Kidney capillary endothelial cell (primary cell): Measurements from ENCODE around the gene KMO.

Experiments
- DNase-seq: peaks from one replicate; pipeline ENCODE4 v3.0.0-alpha.2; 2018; ENCODE audit warnings: low spot score

The KMO gene

DNA sequence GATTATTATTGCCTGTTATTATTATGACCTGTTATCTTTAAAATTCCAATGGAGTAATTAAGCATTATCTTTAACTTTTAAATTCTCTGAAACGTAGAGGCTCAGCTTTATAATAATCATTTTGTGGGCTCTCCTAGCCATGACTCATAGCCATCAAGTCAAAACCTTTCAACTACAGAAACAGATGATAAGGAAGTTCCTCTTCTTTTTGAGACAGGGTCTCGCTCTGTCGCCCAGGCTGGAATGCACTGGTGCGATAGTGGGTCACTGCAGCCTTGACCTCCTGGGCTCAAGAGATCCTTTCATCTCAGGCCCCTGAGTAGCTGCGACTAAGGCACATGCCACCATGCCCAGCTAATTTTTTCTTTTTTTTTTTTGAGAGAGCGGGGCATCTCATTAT is 64.5 kb downstream of the KMO start:
- DNase-seq, result no peak

DNA sequence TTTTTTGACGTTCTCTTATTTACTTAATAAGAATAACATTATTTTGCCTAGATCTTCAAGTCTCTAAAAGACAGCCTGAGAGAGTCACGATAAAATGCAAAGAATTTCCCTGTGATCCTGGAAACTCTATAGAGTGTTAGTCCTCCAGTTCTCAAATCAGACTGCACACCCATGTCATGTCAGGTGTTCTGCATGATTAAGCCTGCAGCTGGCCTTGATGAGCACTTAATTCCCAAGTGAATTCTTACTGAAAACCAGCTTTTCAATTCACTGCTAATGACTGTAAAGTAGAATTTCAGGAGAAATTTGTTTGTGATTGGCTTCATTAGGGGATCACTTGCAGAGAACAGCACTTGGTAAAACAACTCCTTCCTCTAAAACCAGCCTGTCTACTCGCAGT is 66.1 kb downstream of the KMO start:
- DNase-seq, result no peak

DNA sequence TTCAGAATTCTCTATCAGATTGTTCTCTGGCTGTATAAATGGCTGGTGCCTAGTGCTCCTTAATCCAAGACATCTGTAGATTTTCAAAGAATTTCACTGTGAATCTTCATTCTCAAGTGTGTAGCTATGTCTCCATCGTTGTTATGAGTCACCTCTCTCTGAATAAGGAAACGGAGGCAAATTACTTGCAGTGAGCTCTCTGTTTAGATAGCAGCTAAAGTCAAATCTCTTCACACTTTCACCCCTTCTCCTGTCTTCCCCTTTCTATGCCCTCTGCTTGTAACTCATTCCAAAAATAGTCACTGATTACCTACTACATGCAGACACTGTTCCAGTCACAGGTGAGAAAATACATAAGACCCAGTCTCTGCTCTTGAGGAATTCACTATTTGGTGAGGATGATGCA is 68.3 kb downstream of the KMO start:
- DNase-seq, result no peak

DNA sequence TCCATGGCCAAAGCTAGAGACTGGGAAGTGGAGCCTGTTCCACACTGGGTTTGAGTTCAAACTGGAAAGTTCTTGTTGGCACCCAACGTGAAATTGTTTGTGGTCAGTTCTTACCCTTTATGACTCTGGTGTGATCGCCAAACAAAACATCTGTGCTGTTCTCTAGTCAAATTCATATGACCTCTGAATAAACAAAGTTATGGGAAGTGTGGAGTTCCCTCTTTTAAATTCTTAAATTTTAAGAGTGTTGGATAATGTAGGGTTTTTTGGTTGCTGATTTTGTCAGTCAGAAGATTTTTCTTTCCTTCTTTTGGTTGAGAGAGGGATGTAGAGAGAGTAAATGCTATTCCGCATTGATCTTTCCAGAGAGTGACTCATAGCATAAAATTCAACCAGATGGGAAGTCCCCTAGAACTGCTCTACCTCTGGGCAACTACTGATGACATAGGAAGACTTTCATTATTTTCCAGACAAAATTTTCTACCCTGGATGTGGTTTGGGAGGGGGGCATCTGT is 71.6 kb downstream of the KMO start:
- DNase-seq, result no peak

DNA sequence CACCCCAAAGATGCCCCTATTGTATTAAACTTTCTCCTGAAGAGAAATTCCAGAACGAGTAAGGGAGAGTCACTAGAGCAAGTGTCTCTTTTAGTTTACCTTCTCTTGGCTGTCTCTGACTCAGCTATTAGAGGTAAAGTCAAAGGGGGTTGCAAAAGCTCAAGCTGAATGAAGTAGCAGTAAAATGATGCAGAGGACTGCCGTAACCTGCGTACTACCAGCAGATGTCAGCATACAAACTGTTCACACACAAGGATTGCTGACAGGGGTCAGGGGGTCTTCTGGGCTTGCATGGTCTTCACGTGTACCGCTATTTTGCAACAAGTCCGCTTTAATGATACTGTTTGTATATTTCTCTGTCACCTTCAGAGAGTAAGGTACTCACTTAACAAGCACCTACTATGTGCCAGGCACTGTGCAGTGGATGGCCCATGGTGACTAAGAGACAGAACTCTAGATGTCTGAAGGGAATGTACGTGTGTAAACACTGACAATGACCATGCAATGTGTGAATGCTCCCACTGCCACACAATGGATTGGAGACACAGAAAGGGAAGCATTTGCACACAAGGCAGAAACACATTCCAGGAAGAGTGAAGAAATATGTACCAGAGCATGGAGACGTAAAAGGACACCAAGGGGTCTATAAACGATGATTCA is 73.1 kb downstream of the KMO start:
- DNase-seq, result no peak

DNA sequence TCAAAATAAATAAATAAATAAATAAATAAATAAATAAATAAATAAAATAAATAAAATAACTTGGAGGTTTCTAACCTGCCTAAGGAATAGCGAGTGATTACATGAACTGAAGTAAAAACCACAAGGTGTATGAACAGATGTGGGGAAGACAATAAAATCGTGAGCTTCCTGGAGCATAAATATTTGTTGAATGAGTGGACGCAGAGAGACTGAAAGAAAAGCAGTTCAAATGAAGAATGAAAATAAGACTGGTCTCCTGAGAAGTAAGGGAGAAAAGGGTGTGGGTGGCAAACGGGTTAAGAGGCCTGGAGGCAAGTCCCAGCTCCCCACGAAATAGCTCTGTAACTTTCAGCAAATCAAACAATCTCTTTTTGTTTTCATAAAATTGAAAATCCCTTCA is 74.4 kb downstream of the KMO start:
- DNase-seq, result no peak

DNA sequence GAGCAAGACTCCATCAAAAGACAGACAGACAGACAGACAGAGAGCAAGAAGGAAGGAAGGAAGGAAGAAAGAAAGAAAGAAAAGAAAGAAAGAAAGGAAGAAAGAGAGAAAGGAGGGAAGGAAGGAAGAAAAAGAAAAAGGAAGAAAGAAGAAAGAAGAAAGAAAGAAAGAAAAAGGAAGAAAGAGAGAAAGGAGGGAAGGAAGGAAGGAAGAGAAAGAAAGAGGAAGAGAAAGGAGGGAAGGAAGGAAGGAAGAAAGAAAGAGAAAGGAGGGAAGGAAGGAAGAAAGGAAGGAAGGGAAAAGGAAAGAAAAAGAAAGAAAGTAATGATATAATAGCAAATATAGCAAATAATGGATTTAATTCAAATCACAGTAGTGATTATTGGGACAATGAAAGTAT is 75.3 kb downstream of the KMO start:
- DNase-seq, result no peak

DNA sequence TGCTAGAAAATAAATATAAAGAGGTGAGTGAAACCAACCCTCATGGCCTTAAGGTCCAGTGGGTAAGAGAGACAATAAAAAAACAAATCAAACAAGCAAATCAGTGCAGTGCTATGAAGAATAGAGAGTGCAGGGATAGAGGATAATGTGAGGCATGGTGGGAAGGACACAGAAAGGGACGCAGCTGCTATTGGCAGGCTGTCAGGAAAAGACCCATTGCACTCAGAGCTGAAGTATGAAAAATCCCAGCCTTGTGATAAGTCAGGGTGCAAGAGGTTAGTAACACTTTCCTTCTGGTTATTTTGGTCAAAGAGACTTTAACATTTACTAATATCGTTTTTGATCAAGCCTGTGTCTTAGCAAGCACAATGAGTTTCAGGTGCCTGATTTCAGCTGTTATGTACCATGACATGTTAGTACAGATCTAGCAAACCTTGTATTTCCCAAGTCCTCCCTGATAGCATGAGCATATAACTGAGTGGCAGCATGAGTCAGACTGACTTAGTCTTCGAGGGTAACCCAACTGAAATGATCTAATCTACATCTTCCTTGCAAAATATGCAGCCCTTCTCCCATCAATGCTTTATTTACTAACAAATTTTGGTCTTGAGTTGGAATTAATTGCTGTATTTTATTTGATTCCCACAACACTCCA is 76.3 kb downstream of the KMO start:
- no peak for DNase-seq

DNA sequence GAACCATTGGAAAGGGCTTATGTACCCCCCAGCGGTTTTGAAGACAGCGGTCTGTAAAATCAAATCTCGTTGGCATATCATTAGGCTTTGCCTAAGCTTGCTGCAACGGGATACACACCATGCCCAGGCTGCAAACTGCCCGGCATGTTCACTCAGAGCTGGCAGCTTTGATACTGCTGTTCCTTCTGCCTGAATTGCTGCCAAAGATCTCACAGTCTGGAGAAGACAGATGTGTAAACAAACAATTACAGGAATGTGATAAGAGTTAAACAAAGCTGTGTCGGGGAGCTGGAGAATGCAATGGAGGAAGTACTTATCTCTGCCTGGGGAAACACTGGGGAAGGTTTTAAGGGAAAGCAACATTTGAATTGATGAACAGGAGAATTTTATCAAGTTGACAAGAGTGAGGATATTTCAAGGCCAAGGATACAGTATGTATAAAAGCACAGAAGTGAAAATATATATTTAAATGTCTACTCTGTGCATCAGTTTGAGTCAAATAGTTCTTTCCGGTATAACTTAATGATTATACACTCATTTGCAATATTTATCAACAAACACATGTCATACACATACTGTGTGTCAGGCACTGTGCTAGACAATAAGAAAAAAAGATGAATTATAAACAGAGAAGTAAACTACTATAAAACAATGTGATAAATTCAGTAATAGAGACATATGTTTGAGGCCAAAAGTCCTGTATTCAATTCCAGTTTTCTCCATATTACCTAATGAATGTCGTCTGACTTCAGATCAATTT is 78.1 kb downstream of the KMO start:
- DNase-seq, result no peak

DNA sequence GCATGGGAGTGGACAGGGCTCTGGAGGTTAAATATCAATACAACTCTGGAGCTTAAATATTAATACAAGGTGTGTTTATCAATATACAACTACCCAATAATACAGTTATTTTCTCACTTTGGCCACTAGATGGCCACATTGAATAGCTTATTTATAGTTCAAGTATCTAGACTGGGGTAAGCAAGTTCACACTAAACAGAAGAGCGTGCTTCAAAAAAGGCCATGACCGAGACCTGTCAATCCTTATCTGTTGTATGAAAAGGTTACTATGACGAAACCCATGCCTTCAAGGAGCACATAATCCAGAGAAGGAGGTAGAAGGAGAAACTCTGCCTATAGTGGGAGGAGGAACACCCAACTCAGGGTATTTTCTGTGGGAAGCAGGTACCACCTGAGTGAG is 78.9 kb downstream of the KMO start:
- peak; percentile 63 for DNase-seq

DNA sequence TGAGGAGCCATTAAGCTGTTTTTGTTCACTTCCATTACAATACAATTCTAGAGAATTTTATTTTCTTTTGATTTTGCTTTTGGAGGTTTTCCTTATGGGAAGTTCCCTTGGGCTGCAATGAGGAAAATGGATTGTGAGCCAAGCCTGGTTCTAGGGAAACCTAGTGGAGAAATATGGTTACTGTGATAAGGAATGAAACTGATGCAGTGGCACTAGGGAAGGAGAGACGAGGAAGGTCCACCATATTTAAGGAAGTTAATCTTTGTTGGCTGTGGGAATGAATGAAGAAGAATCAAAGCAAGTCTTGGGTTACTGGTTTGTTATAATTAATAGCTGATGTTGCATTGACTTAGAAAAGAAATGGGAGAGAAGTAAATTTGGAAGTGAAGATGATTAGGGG is 79.6 kb downstream of the KMO start:
- DNase-seq, result no peak

DNA sequence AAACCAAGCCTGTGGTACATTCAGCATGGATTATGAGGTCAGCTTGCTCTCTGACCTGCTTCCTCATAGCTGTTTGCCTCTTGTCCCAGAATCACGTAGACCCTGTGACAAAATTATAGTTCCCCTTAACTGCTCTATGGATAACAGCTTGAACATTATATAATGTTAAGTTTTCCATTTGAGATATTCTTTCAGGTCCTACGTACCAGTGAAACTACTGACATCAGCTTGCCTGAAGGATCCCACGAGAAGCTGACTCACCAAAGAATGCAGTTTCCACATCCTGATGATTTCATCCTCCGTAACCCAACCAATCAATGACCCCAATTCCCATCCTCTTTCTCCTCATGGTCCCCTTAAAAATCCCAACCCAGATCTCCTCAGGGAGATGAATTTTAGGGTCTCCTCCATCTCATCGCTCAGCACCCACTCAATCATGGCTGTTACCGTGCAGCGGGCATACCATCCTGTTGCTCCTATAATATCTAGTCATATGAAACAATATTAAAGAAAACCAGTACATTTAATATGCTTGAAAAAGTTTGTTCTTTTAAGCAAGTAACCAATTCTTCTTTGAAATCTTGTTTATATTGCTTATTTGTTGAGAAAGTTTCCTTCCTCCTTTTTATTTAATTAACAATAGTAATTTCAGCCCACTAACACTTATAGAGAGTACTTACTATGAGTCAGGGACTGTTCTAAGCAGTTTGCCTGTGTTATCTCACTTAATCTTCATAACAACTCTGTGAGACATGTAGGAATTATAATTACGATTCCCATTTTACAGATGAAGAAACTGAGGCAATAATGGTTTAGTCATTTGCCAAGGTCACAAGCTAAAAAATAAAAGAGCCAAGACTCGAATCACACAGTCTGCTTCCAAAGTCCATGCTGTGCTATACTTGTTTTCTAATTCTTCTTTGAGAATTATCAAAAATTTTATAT is 80.6 kb downstream of the KMO start:
- DNase-seq, result peak; percentile 75

DNA sequence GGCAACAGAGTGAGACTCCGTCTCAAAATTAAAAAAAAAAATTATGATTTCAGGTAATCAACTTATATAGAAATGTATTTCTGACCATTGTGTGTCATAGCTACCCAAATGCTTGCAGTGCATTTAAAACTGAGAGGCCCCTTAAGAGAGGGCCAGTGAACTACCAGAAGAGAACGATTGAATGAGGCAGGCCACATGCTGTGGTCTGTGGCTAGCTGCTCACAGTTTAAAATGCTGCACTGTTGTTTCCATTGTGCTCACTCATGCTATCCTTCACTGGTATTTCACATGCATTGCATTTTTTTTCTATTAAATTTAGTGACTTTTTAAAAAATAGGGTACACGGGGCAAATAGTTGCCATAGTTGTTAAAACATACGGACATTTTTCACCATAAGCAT is 82.0 kb downstream of the KMO start:
- no peak for DNase-seq

DNA sequence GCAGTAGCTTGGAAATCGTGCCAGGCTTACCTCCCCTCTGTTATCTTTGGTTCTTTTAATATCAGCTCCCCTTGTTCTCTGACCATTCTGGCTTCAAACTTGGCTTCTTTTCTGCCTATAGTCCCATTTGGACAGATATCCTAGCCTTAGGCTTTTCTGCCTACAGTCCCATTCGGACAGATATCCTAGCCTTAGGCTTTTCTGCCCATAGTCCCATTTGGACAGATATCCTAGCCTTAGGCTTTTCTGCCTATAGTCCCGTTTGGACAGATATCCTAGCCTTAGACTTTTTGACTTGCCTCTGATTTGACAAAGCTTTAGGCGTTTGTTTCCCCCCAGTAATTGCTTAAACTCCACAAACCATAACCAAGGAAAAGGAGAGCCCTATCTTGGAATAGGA is 82.4 kb downstream of the KMO start:
- DNase-seq, result no peak

DNA sequence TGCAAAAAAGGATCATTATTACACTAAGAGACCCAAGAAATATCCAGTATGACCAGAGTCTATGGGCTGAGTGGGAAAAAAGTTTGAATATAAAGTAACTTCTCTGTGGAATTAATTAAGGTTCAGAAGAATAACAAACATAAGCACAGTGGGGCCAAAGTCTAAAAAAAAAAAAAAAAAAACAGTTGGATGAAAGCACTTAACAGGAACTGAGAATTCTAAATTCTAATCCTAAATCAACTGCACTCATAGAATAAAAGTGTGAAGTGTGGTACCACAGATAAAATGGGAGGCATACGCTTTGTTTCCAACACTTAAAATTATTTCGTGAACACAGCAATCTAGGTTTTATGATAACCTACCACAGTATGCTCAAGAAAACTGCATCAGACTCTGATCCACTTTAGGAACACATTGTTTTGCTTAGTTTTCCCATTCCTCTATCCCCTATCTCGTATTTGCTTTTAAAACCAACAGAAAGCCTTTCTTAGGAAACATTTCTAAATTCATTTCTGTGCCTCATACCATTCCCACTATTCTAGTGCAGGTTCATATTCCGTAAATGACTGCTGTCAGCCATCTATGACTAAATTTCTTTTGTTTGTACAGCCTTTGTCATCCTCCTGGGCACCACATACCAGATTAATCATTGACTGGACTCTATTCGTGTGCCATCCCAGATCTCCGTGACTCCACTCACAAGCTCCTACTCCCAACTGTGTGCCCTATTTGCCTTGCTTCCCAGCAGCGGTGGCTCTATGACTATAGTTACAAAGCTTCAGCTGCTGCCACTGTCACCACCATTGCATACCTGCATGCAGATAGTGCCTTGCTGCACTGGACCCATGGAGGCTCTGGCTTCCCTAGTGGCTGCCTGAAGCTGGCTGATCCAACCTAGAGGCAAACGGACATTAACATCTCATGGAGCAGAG is 83.1 kb downstream of the KMO start:
- no peak for DNase-seq

DNA sequence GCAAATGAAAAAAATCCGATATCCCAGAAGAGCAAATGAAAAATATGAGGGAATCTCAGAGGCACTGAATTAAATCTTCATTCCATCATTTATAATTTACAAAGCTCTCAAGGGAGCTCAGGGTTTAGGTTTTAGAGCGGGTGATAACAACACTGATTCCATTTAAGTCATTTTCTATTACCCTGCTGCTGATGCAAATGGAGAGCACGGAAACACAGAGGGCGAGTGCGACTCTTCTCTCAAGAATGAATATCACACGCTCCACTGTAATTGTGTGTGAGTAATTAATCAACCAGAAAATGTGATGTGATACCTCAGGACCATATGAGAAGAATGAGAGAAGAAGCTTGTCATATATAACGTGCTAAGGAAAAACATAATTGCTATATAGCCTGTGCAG is 85.2 kb downstream of the KMO start:
- DNase-seq, result no peak

DNA sequence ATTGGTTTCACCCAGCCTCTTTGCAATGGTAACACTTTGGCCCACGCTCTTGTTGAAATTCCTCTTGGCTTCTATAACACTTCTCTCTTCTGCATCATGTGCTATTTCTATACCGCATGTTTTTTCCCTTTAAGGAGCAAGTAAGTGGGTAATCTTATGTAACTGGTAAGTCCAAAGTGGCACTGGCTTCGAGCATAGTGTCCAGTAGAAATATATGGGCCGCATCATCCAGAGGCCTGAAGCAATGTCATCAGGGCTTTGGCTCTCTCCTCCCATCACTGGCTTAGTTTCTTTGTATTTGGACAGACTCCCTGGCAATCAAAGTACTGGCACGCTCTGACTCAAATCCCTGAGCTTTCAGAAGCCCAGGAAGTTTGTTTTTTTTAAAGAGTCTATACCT is 90.5 kb downstream of the KMO start:
- no peak for DNase-seq

DNA sequence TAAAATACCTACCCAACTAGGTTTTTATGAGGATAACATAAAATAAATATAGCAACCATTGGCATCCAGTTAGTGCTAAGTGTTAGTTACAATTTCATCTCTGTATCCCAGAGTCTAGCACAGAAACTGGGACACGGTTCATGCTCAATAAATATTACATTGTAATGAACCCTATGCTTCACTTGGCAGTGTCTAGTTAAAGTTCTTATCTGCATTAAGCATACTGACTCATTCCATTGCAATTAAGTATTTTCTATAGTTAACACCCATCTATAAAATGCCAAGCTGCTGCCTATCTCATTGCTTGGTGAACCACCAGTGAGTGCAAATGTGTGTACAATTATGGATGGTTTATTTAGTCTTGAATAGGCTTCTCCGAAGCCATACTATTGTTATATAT is 92.8 kb downstream of the KMO start:
- no peak for DNase-seq

DNA sequence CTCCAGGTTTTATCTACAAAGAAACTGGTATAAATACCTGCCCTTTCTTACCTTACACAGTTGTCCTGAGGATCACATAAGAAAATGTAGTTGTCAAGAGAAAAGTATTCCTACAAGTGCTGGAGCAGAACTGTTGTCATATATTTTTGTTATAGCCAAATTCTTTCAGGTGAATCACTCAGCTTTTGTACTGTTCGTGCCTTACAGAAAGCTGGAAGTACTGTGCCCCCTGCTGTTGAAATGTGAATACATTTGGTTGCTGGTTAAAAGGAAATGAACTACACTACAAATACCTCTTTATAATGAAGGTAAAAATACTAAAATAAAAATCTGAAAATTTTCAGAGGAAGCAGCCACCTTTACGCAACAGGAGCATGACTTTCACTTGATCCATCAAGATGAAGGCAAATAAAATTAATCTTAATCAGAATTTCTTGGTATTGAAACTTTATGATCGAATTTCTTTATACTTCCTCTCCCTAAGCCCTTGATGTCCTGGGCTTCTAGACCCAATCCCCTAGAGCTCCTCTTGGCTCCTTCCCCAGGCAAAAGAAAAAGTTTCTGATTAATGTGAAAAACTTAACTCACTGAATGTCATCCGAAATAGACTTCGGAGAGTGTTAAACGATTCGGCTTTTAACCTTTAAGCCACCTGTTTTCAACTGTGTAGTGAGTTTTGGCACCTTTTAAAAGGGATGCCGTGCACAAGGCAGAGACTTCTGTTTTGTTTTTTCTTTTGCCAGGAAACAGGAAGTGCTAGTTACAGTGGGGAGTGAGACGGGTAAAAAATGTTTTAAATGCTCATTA is 95.5 kb downstream of the KMO start:
- peak; percentile 52 for DNase-seq

DNA sequence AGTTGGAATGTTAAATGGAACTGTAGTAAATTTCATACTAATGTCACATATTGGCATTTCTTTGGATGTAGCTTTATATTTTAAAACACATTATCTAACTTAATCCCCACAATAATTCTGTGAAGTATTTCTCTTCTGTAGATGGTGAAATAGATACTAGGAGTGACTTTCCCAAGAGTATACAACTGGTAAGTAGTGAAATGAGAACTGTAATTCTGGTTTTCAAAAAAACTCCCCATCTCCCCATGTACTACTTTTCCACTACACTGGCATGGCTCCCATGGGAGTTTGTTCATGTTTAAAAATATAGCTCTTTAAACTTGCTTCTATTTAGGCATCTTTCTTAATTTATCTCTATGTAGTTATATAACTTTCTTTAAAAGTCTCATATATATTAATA is 97.8 kb downstream of the KMO start:
- DNase-seq, result no peak
